HFFc6 (cell line): ENCODE results near the gene RASA3. TPM values are rescaled to one million over a fixed set of nuclear protein-coding genes. Genes with fewer than 3 reads are reported as not detected.

ENCODE experiments used
- DNase-seq: peaks from one replicate; pipeline ENCODE4 v3.0.0-alpha.2; 2018
- H3K27ac Mint-ChIP-seq: 2 replicates; pipeline ENCODE4 v1.8.0; 2020; ENCODE audit warnings: mild to moderate bottlenecking, mixed read lengths
- H3K27me3 Mint-ChIP-seq: 2 replicates; pipeline ENCODE4 v1.8.0; 2021; ENCODE audit warnings: mild to moderate bottlenecking, moderate library complexity, mixed read lengths; ENCODE audit not compliant: insufficient read depth
- H3K36me3 Mint-ChIP-seq: 2 replicates; pipeline ENCODE4 v1.8.0; 2021; ENCODE audit warnings: low read depth, mixed read lengths
- H3K4me1 Mint-ChIP-seq: 2 replicates; pipeline ENCODE4 v1.8.0; 2020; ENCODE audit warnings: low read depth, mixed read lengths
- H3K4me3 Mint-ChIP-seq: 2 replicates; pipeline ENCODE4 v1.8.0; 2020; ENCODE audit warnings: mild to moderate bottlenecking, moderate library complexity, mixed read lengths
- H3K9me3 Mint-ChIP-seq: 2 replicates; pipeline ENCODE4 v1.8.0; 2020; ENCODE audit warnings: mild to moderate bottlenecking, mixed read lengths
- CTCF ChIP-seq: fragments of 200-600 bp; sonication (generic); IDR thresholded peaks from 2 replicates; pipeline ENCODE4 v1.5.0; 2021; ENCODE audit warnings: antibody characterized with exemption, mild to moderate bottlenecking
- total RNA-seq, 6 experiments: library from RNA; stranded (reverse); fragmentation: NEBNext Ultra II Directional; extraction: Animal tissue kit (Norgen Biotek cat#: 25700); gene quantifications; 2 replicates in 1 of 6; 3 replicates in 5 of 6; pipeline ENCODE4 v1.2.3, GENCODE V29; 2021

RASA3 gene
- total RNA-seq, 6 experiments from 2014 or later, result 31.6 to 37.6 (median 33.1) TPM

- Mint-ChIP-seq H3K9me3 (no peaks in the 10 kb centered on the region), H3K36me3 (peaks cover 14% of the 10 kb centered on the region; the same call in 1 of the 2 replicates), H3K27me3 (peaks cover 9% of the 10 kb centered on the region), H3K4me1 (peaks cover 29% of the 10 kb centered on the region), H3K27ac (no peak overlapping the region), H3K4me3 (no peak overlapping the region)
- DNase-seq, result no peak
- no peak for TF ChIP-seq CTCF
These were observed 73.0 kb downstream of the RASA3 start for GRCh38 chr13:114059428-114059827.

DNA sequence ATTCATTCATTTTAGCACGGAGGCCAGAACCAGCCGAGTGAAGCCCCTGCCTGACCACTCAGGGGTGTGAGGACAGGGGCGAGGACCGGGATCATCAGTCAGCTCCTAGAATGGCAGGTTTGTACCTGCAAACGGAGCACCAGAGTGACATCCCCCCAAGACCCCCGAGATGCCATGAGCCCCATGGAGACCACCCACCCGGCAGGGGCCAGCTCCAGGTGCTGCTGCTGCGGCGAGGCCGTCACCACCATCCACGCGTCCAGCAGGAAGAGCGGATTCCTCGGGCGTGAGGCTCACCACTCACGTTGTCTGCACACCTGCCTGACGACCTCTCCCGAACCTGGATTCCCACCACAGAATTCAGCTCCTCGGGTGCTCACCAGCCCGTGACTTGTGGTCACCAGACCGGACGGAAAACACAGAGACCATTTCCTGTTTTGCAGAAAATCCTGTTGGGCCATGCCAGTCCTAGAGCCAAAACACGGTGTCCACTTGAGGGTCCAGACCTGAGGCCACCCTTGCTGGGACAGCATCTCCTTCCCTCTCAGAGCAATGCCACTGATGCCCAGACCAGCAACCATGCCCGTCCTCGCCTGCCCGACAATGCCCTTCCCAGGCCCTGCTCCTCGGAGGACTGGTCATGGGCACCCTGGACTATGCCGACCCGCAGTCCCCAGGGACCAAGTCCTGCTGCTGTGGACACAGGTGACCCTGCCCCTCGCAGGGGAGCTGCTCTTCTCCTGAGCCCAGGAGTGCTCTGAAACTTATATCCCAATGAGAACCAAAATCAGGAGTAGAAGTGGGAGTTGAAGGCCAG lies 74.2 kb downstream of the RASA3 start:
- DNase-seq, result no peak
- H3K4me1 Mint-ChIP-seq, result peaks cover 28% of the 10 kb centered on the region
- H3K27ac Mint-ChIP-seq, result no peak overlapping the region; the same call in 1 of the 2 replicates
- no peak for TF ChIP-seq CTCF
- peaks cover 5% of the 10 kb centered on the region for H3K27me3 Mint-ChIP-seq
- H3K9me3 Mint-ChIP-seq, result no peaks in the 10 kb centered on the region
- H3K36me3 Mint-ChIP-seq, result peaks cover 15% of the 10 kb centered on the region; the same call in 1 of the 2 replicates
- H3K4me3 Mint-ChIP-seq, result no peak overlapping the region

DNA sequence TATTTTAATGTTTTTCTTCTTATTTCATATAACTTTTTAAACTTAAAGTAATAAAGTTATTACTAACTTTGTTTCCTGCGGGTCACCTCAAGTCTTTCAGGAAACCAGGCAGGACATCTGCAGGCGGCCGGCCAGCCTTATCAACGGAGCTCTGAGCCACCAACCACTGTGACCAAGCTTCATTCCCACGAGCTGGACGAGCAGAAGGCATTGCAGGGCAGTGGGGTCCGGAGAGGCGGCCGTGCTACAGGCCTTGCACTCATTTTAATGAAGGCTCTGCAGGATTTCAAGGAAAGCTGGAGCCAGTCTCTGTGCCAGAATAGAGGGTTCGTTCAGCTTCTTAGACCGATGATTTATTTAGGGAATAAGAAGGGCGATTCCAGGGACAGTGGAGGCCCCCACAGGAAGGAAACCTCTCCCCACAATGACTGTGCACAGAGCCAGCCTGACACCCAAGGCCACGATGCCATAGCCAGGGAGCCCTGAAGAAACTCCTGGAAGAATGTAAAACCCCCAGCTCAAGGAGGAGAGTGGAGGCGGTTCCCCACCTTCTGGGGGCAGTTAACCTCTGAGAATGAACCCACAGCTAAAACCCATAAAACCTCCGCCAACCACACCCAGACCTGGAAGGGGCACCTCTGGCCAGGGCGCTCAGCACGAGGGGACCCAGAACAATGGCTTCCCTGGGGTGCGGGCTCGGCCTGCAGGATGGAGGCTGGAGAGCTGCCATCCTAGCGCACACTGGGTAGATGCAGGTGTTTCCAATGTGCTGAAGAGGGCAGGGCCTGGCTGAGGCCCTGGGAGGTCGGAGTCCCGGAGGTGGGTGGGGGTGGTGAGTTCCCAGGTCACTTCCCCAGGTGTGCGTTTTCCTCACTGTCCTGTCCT lies 75.0 kb downstream of the RASA3 start:
- TF ChIP-seq CTCF, result no peak

DNA sequence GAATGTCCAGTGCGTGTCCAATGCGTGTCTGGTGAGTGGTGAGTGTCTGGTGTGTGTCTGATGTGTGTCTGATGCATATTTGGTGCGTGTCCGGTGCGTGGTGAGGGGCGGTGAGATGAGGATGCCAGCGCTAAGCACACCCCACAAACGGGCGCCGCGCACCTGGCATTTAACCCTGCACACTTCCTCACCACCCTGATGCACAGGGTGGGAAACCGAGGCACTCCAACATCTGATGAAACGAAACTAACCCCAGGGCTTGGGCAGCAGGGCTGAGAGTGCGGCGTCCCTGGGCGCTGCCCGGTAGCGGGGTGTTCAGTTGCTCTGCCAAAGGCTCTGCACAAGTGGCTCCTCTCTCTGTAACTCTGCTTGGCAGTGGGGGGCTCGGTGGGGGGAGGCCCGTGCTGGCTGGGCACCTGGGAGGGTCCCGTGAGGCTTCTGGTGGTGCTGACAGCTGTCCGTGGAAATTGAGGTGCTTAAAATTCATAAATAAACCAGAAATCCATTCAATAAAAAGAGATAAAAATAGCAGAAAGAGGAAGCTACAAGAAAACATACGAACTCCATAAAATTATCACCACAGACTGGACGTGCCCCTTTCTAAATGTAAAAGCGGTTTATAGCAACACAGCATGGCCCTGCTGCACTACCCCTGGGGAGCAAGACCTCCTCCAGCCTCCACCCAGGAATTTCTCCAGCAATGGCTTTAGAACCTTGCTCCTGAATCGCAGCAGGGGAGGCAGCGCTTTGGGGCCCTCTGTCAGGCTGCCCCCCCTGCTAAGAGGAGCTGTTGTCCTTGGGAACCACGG lies 76.0 kb downstream of the RASA3 start:
- peaks cover 5% of the 10 kb centered on the region for H3K27me3 Mint-ChIP-seq
- H3K27ac Mint-ChIP-seq, result no peak overlapping the region
- H3K9me3 Mint-ChIP-seq, result no peaks in the 10 kb centered on the region

More for the DNA sequence above, 75.0 kb downstream of the RASA3 start:
- H3K36me3 Mint-ChIP-seq, result peaks cover 19% of the 10 kb centered on the region; the same call in 1 of the 2 replicates
- no peak for DNase-seq
- peaks cover 27% of the 10 kb centered on the region for H3K4me1 Mint-ChIP-seq
- H3K27ac Mint-ChIP-seq, result peak overlapping the region; percentile 58
- no peak overlapping the region for H3K4me3 Mint-ChIP-seq
- no peaks in the 10 kb centered on the region for H3K9me3 Mint-ChIP-seq
- peaks cover 5% of the 10 kb centered on the region for H3K27me3 Mint-ChIP-seq

More for the DNA sequence above, 76.0 kb downstream of the RASA3 start:
- TF ChIP-seq CTCF, result no peak
- DNase-seq, result no peak
- Mint-ChIP-seq H3K4me3 (no peak overlapping the region), H3K4me1 (peaks cover 18% of the 10 kb centered on the region), H3K36me3 (peaks cover 19% of the 10 kb centered on the region; the same call in 1 of the 2 replicates)
